Liver (tissue), 9 donors: ENCODE data around the gene PLA2G7. TPM values are rescaled to one million over a fixed set of nuclear protein-coding genes. Genes with fewer than 3 reads are reported as not detected.

ENCODE experiments used
- DNase-seq: peaks from one replicate; pipeline ENCODE4 v3.0.0-alpha.2; 2017; ENCODE audit warnings: low spot score
- H3K27ac ChIP-seq, 2 donors: one replicate each; pipeline ENCODE4 v1.7.0; 2013; ENCODE audit warnings: inconsistent platforms in 2 of 2, low read length in 2 of 2, control low read depth in 1 of 2, low read depth in 1 of 2, mild to moderate bottlenecking in 1 of 2
- H3K27me3 ChIP-seq, 4 donors: one replicate each; pipeline versions ENCODE4 v1.6.1 to v1.7.0; 2013; ENCODE audit warnings: low read length in 3 of 4, inconsistent platforms in 1 of 4, mild to moderate bottlenecking in 1 of 4, moderate library complexity in 1 of 4; ENCODE audit not compliant: control insufficient read depth in 4 of 4, insufficient read depth in 4 of 4
- H3K36me3 ChIP-seq, 4 donors: one replicate each; pipeline versions ENCODE4 v1.6.1 to v1.7.0; 2013; ENCODE audit warnings: low read length in 3 of 4, mild to moderate bottlenecking in 3 of 4, low read depth in 1 of 4, moderate library complexity in 1 of 4; ENCODE audit not compliant: control insufficient read depth in 4 of 4, insufficient read depth in 3 of 4
- H3K4me1 ChIP-seq, 4 donors: one replicate each; pipeline versions ENCODE4 v1.6.1 to v1.7.0; 2013; ENCODE audit warnings: low read length in 3 of 4, mild to moderate bottlenecking in 3 of 4, moderate library complexity in 1 of 4; ENCODE audit not compliant: control insufficient read depth in 4 of 4, insufficient read depth in 4 of 4
- H3K4me3 ChIP-seq, 3 donors: one replicate each; pipeline versions ENCODE4 v1.6.1 to v1.7.0; 2013; ENCODE audit warnings: low read length in 3 of 3, control low read depth in 1 of 3, low read depth in 1 of 3, mild to moderate bottlenecking in 1 of 3
- H3K9ac ChIP-seq, 2 donors: one replicate each; pipeline ENCODE4 v1.7.0; 2013; ENCODE audit warnings: low read length in 2 of 2, mild to moderate bottlenecking in 2 of 2, moderate library complexity in 2 of 2, control low read depth in 1 of 2, low read depth in 1 of 2
- H3K9me3 ChIP-seq, 4 donors: one replicate each; pipeline versions ENCODE4 v1.6.1 to v1.7.0; 2013; ENCODE audit warnings: low read length in 3 of 4; ENCODE audit not compliant: control insufficient read depth in 4 of 4
- ATF3 ChIP-seq: IDR thresholded peaks from 2 replicates; pipeline ENCODE4 v1.6.1; 2016; ENCODE audit warnings: antibody characterized with exemption
- CTCF ChIP-seq: fragments of 150-350 bp; IDR thresholded peaks from 2 replicates; pipeline ENCODE4 v1.5.1; 2017; ENCODE audit warnings: improper control_type of control experiment, low read depth, low read length; ENCODE audit not compliant: missing input control
- EGR1 ChIP-seq, 2 donors: IDR thresholded peaks; 2 replicates each; pipeline ENCODE4 v1.6.1; 2016 to 2018; ENCODE audit warnings: antibody characterized with exemption in 2 of 2, low read depth in 2 of 2
- FOXA1 ChIP-seq: IDR thresholded peaks from 2 replicates; pipeline ENCODE4 v1.6.1; 2016; ENCODE audit warnings: antibody characterized with exemption
- GABPA ChIP-seq, 2 donors: IDR thresholded peaks in 1 of 2; conservative IDR thresholded peaks in 1 of 2; 2 replicates each; pipeline ENCODE4 v1.6.1; 2016; ENCODE audit warnings: antibody characterized with exemption in 2 of 2, mild to moderate bottlenecking in 1 of 2, moderate library complexity in 1 of 2
- HNF4A ChIP-seq, 2 donors: conservative IDR thresholded peaks; 2 replicates each; pipeline ENCODE4 v1.6.1; 2016; ENCODE audit warnings: antibody characterized with exemption in 2 of 2, mild to moderate bottlenecking in 2 of 2
- HNF4G ChIP-seq: IDR thresholded peaks from 2 replicates; pipeline ENCODE4 v1.6.1; 2016; ENCODE audit warnings: antibody characterized with exemption
- JUND ChIP-seq, 2 donors: IDR thresholded peaks; 2 replicates each; pipeline ENCODE4 v1.6.1; 2016; ENCODE audit warnings: antibody characterized with exemption in 2 of 2
- MAX ChIP-seq: IDR thresholded peaks from 2 replicates; pipeline ENCODE4 v1.6.1; 2016; ENCODE audit warnings: antibody characterized with exemption
- NR2F2 ChIP-seq: IDR thresholded peaks from 2 replicates; pipeline ENCODE4 v1.6.1; 2016; ENCODE audit warnings: antibody characterized with exemption
- RAD21 ChIP-seq, 2 donors: IDR thresholded peaks; 2 replicates each; pipeline ENCODE4 v1.6.1; 2016; ENCODE audit warnings: antibody characterized with exemption in 2 of 2, mild to moderate bottlenecking in 2 of 2
- REST ChIP-seq: IDR thresholded peaks from 2 replicates; pipeline ENCODE4 v1.6.1; 2016; ENCODE audit warnings: antibody characterized with exemption, mild to moderate bottlenecking
- RXRA ChIP-seq, 2 donors: IDR thresholded peaks; 2 replicates each; pipeline ENCODE4 v1.6.1; 2017 to 2018; ENCODE audit warnings: antibody characterized with exemption in 2 of 2, mild to moderate bottlenecking in 1 of 2
- SP1 ChIP-seq: IDR thresholded peaks from 2 replicates; pipeline ENCODE4 v1.6.1; 2018; ENCODE audit warnings: antibody characterized with exemption, mild to moderate bottlenecking
- TAF1 ChIP-seq: conservative IDR thresholded peaks from 2 replicates; pipeline ENCODE4 v1.6.1; 2016; ENCODE audit warnings: antibody characterized with exemption, mild to moderate bottlenecking
- YY1 ChIP-seq: IDR thresholded peaks from 2 replicates; pipeline ENCODE4 v1.6.1; 2016; ENCODE audit warnings: antibody characterized with exemption, mild to moderate bottlenecking
- ZBTB33 ChIP-seq: IDR thresholded peaks from 2 replicates; pipeline ENCODE4 v1.6.1; 2016; ENCODE audit warnings: antibody characterized with exemption
- whole genome bisulfite sequencing: extraction: QIAGEN DNeasy Blood & Tissue Kit; methylation state at CpG from one replicate; pipeline ENCODE4 v1.1.7; 2013; 5-methylcytosine and 5-hydroxymethylcytosine counted together
- polyA plus RNA-seq, 2 donors: library from polyadenylated mRNA; stranded (reverse) in 1 of 2; unstranded in 1 of 2; fragments of 200-250 nt in 1 of 2; fragments of >200 nt in 1 of 2; fragmentation: Nextera tagmentation in 1 of 2; extraction: Ambion mirVana in 1 of 2; gene quantifications; one replicate each; pipeline versions ENCODE4 v1.2.1 to v1.2.3, GENCODE V29; 2013 to 2015
- total RNA-seq, 2 donors: library from RNA; depleted of rRNA; stranded (reverse); fragments of >200 nt; gene quantifications; one replicate each; pipeline ENCODE4 v1.2.3, GENCODE V29; 2014
- donor health status: healthy.
- donor health status: healthy.
- donor health status: healthy.
- donor health status: healthy.
- donor health status: healthy.

Gene PLA2G7
- total and polyA plus RNA-seq, 4 donors, result 0.35 to 24.7 (median 1.3) TPM

GRCh38 chr6:46755865-46756264 lies 20.7 kb upstream of the PLA2G7 start:
- TF ChIP-seq JUND (IDR thresholded peaks at IDR 0.05), result no peak
- no peak for TF ChIP-seq FOXA1
- 57% methylated on average over 1 of the region's 1 CpG for WGBS
- no peak overlapping the region for H3K9ac ChIP-seq
- no peaks in the 10 kb centered on the region for H3K9me3 ChIP-seq
- no peak overlapping the region for H3K27ac ChIP-seq
- no peak overlapping the region for H3K4me3 ChIP-seq
- H3K36me3 ChIP-seq, result no peaks in the 10 kb centered on the region
- peaks cover 0 to 2% (median 0%) of the 10 kb centered on the region in 4 donors for H3K27me3 ChIP-seq
- DNase-seq, result no peak
- no peaks in the 10 kb centered on the region for H3K4me1 ChIP-seq

GRCh38 chr6:46751658-46752057 lies 16.5 kb upstream of the PLA2G7 start:
- Histone ChIP-seq H3K36me3 (no peaks in the 10 kb centered on the region), H3K4me1 (no peaks in the 10 kb centered on the region), H3K4me3 (no peak overlapping the region), H3K9ac (no peak overlapping the region), H3K27me3 (no peaks in the 10 kb centered on the region), H3K9me3 (no peaks in the 10 kb centered on the region), H3K27ac (no peak overlapping the region)
- WGBS, result 89% methylated on average over 3 of the region's 3 CpGs
- no peak for TF ChIP-seq REST
- TF ChIP-seq SP1, result no peak
- TF ChIP-seq YY1, result no peak
- TF ChIP-seq ZBTB33, result no peak
- no peak for TF ChIP-seq NR2F2
- no peak for TF ChIP-seq HNF4A (conservative IDR thresholded peaks at IDR 0.05)
- no peak for TF ChIP-seq EGR1 (IDR thresholded peaks at IDR 0.05; ENCODE audit: low read depth in 2 of 2)
- no peak for DNase-seq

- TF ChIP-seq ZBTB33 (no peak), YY1 (no peak), MAX (no peak), ATF3 (no peak), GABPA (IDR thresholded peaks at IDR 0.05 in 1 of 2, conservative IDR thresholded peaks at IDR 0.05 in 1 of 2) (no peak), SP1 (no peak), TAF1 (no peak), CTCF (no peak), NR2F2 (no peak), HNF4G (no peak), RXRA (IDR thresholded peaks at IDR 0.05) (no peak), RAD21 (IDR thresholded peaks at IDR 0.05) (no peak), EGR1 (IDR thresholded peaks at IDR 0.05; ENCODE audit: low read depth in 2 of 2) (no peak)
- H3K9ac ChIP-seq, result no peak overlapping the region
- H3K4me3 ChIP-seq, result no peak overlapping the region
- no peaks in the 10 kb centered on the region for H3K27me3 ChIP-seq
- DNase-seq, result no peak
- no peaks in the 10 kb centered on the region for H3K36me3 ChIP-seq
- no peaks in the 10 kb centered on the region for H3K9me3 ChIP-seq
- no peaks in the 10 kb centered on the region for H3K4me1 ChIP-seq
- 83% methylated on average over 5 of the region's 5 CpGs for WGBS
- H3K27ac ChIP-seq, result no peak overlapping the region
Observed at GRCh38 chr6:46749731-46750130, 14.6 kb upstream of the PLA2G7 start.
